GM11168 (cell line): ENCODE measurements around the gene NR4A1.
"Not testable (repeated sequence)": the region's sequence is repeated elsewhere in the genome, so short reads cannot be mapped to it uniquely, and the experiment has no call there.

Source experiments
- in situ Hi-C: fragments of 300-500 bp; cut with MboI; formaldehyde crosslinking; loops from one replicate; pipeline ENCODE4 v1.12.0; 2022; ENCODE audit warnings: low sequenced_read_pairs; ENCODE audit not compliant: unreplicated experiment

Gene NR4A1

GRCh38 chr12:52089491-52089890 is 38.2 kb downstream of the NR4A1 start:
- in situ Hi-C loops, result no loop called here

GRCh38 chr12:52090291-52090690 is 39.0 kb downstream of the NR4A1 start:
- in situ Hi-C loops, result no loop called here

GRCh38 chr12:52091061-52091460 is 39.8 kb downstream of the NR4A1 start:
- in situ Hi-C loops, result no loop called here

- in situ Hi-C loops, result no loop called here
Measured at GRCh38 chr12:52091869-52092268, 40.6 kb downstream of the NR4A1 start.

GRCh38 chr12:52093346-52093745 is 42.1 kb downstream of the NR4A1 start:
- in situ Hi-C loops, result no loop called here

- in situ Hi-C loops, result no loop called here
Measured at GRCh38 chr12:52096332-52097044, 45.2 kb downstream of the NR4A1 start.

GRCh38 chr12:52097045-52097666 is 45.9 kb downstream of the NR4A1 start:
- in situ Hi-C loops, result no loop called here

- in situ Hi-C loops, result not testable (repeated sequence)
Measured at GRCh38 chr12:52104431-52105089, 53.3 kb downstream of the NR4A1 start.
